B cell (primary cell): Measurements from ENCODE around the gene GSTA1. TPM values are rescaled to one million over a fixed set of nuclear protein-coding genes. Genes with fewer than 3 reads are reported as not detected.

Source experiments
- ATAC-seq: fragments of 200-7000 bp; cut with Tn5 transposase; one replicate; pipeline ENCODE4 v1.10.0; 2021; ENCODE audit warnings: low read depth, mild to moderate bottlenecking, moderate number of reproducible peaks, moderate library complexity
- CTCF ChIA-PET: fragments of 350-600 bp; sonication (Branson Sonifier 250); formaldehyde crosslinking; loops from one replicate; lab custom pipeline; 2021; ENCODE audit warnings: antibody characterized with exemption, inconsistent platforms; lab: Charles Lee
- POLR2A ChIA-PET: fragments of 350-600 bp; sonication (Branson Sonifier 250); formaldehyde crosslinking; loops from one replicate; lab custom pipeline; 2021; ENCODE audit warnings: antibody characterized with exemption; lab: Charles Lee
- DNase-seq: peaks from one replicate; pipeline ENCODE4 v3.0.0; 2013
- H2AFZ ChIP-seq: 2 replicates; pipeline ENCODE4 v1.6.1; 2012; ENCODE audit warnings: mild to moderate bottlenecking, low read depth, low read length; ENCODE audit not compliant: insufficient read depth, poor library complexity, severe bottlenecking
- H3K27ac ChIP-seq, 2 donors: 1 replicate in 1 of 2; 2 replicates in 1 of 2; pipeline ENCODE4 v1.5.1; 2012 to 2013; ENCODE audit warnings: low read length in 2 of 2, mild to moderate bottlenecking in 2 of 2, moderate library complexity in 1 of 2
- H3K27me3 ChIP-seq, 4 experiments: fragments of 200-600 bp in 1 of 4; sonication (generic) in 1 of 4; replicated peaks in 1 of 4; 1 replicate in 2 of 4; 2 replicates in 2 of 4; pipeline versions ENCODE4 v1.6.1 to v1.7.0; 2013 to 2016; ENCODE audit warnings: low read length in 3 of 4, mild to moderate bottlenecking in 2 of 4, mixed read lengths in 1 of 4, moderate library complexity in 1 of 4; ENCODE audit not compliant: insufficient read depth in 4 of 4, control insufficient read depth in 3 of 4; ENCODE audit errors: control extremely low read depth in 1 of 4
- H3K36me3 ChIP-seq, 2 experiments: replicated peaks in 1 of 2; 1 replicate in 1 of 2; 2 replicates in 1 of 2; pipeline versions ENCODE4 v1.6.1 to v1.7.1; 2013; ENCODE audit warnings: low read length in 1 of 2; ENCODE audit not compliant: insufficient read depth in 2 of 2, control insufficient read depth in 1 of 2; ENCODE audit errors: control extremely low read depth in 1 of 2, extremely low read depth in 1 of 2
- H3K4me1 ChIP-seq, 2 donors: fragments of 200-600 bp in 1 of 2; sonication (generic) in 1 of 2; 1 replicate in 1 of 2; 2 replicates in 1 of 2; pipeline versions ENCODE4 v1.5.1 to v1.6.1; 2013 to 2017; ENCODE audit warnings: low read length in 2 of 2; ENCODE audit not compliant: control insufficient read depth in 2 of 2, insufficient read depth in 2 of 2
- H3K4me2 ChIP-seq: replicated peaks from 2 replicates; pipeline ENCODE3; 2012; ENCODE audit warnings: mild to moderate bottlenecking, low read depth, low read length; ENCODE audit not compliant: poor library complexity, severe bottlenecking
- H3K4me3 ChIP-seq, 5 experiments: fragments of 200-600 bp in 1 of 5; sonication (generic) in 1 of 5; 1 replicate in 3 of 5; 2 replicates in 2 of 5; pipeline versions ENCODE4 v1.5.1 to v1.7.0; 2011 to 2016; ENCODE audit warnings: low read length in 4 of 5, mild to moderate bottlenecking in 4 of 5, low read depth in 2 of 5, control low read depth in 1 of 5, moderate library complexity in 1 of 5; ENCODE audit not compliant: insufficient read depth in 1 of 5; ENCODE audit errors: control extremely low read depth in 1 of 5, extremely low read depth in 1 of 5
- H3K79me2 ChIP-seq: fragments of 200-600 bp; sonication (generic); one replicate; pipeline ENCODE4 v1.6.0; 2016; ENCODE audit warnings: low read length; ENCODE audit not compliant: control insufficient read depth, insufficient read depth
- H3K9ac ChIP-seq: fragments of 200-600 bp; sonication (generic); 2 replicates; pipeline ENCODE4 v1.6.1; 2017; ENCODE audit warnings: mild to moderate bottlenecking, low read length, moderate library complexity
- H3K9me3 ChIP-seq, 3 donors: one replicate each; pipeline versions ENCODE4 v1.6.1 to v1.7.1; 2013; ENCODE audit warnings: low read length in 2 of 3; ENCODE audit not compliant: control insufficient read depth in 2 of 3, insufficient read depth in 1 of 3; ENCODE audit errors: control extremely low read depth in 1 of 3
- H4K20me1 ChIP-seq: 2 replicates; pipeline ENCODE4 v1.6.0; 2012; ENCODE audit warnings: mild to moderate bottlenecking, low read length; ENCODE audit not compliant: insufficient read depth, control insufficient read depth, poor library complexity, severe bottlenecking
- H3K27ac Mint-ChIP-seq: one replicate; pipeline ENCODE4 v1.8.0; 2021; ENCODE audit warnings: mixed read lengths
- H3K27me3 Mint-ChIP-seq: one replicate; pipeline ENCODE4 v1.8.0; 2021; ENCODE audit warnings: mixed read lengths
- H3K4me1 Mint-ChIP-seq: one replicate; pipeline ENCODE4 v1.8.0; 2021; ENCODE audit warnings: mixed read lengths
- H3K4me3 Mint-ChIP-seq: one replicate; pipeline ENCODE4 v1.8.0; 2021; ENCODE audit warnings: mixed read lengths
- H3K9me3 Mint-ChIP-seq: one replicate; pipeline ENCODE4 v1.8.0; 2022; ENCODE audit warnings: mixed read lengths; ENCODE audit not compliant: insufficient read depth
- CTCF ChIP-seq: fragments of 200-600 bp; IDR thresholded peaks from one replicate; pipeline ENCODE4 v1.8.0; 2022; ENCODE audit warnings: antibody characterized with exemption, mild to moderate bottlenecking
- EZH2 ChIP-seq: IDR thresholded peaks from 2 replicates; pipeline ENCODE4 v1.6.1; 2012; ENCODE audit warnings: borderline replicate concordance, low read depth, mild to moderate bottlenecking, moderate library complexity, low read length; ENCODE audit not compliant: insufficient read depth, poor library complexity, severe bottlenecking
- WGBS: methylation state at CpG from one replicate; pipeline ENCODE4 v1.1.5; 2013; ENCODE audit warnings: missing lambda C conversion rate; ENCODE audit not compliant: insufficient coverage; 5-methylcytosine and 5-hydroxymethylcytosine counted together
- intact Hi-C: fragments of 100-400 bp; cut with micrococcal nuclease; formaldehyde crosslinking; loops from one replicate; pipeline ENCODE4 v1.10.0; 2022
- polyA plus RNA-seq: library from polyadenylated mRNA; depleted of rRNA; stranded (reverse); fragments of >200 nt; gene quantifications from 2 replicates; pipeline ENCODE4 v1.2.3, GENCODE V29; 2012
- total RNA-seq, 2 donors: library from RNA; stranded (reverse); fragments of 120-200 nt in 1 of 2; gene quantifications; 1 replicate in 1 of 2; 2 replicates in 1 of 2; pipeline versions ENCODE4 v1.2.3 to v1.2.4, GENCODE V29; 2013 to 2022

The GSTA1 gene
- total and polyA plus RNA-seq, 2 donors (not counting 1 experiment from before 2014, with no cell fraction given): not detected

- CTCF ChIA-PET: no interaction called here
- no peak for ATAC-seq
- TF ChIP-seq EZH2 (no peak), CTCF (no peak)
- peaks cover 18% of the 10 kb centered on the region for H3K27me3 Mint-ChIP-seq
- intact Hi-C loops: no loop called here
- H4K20me1 ChIP-seq: no peaks in the 10 kb centered on the region
- H3K9me3 Mint-ChIP-seq: peaks cover 2% of the 10 kb centered on the region
- H3K79me2 ChIP-seq: no peaks in the 10 kb centered on the region
- H3K4me3 ChIP-seq: no peak overlapping the region
- H3K9me3 ChIP-seq: peaks cover 0 to 15% (median 0%) of the 10 kb centered on the region in 3 donors
- H2AFZ ChIP-seq: no peak overlapping the region
- H3K27ac ChIP-seq: no peak overlapping the region
- no peaks in the 10 kb centered on the region for H3K27me3 ChIP-seq
- no peaks in the 10 kb centered on the region for H3K36me3 ChIP-seq
- no peak overlapping the region for H3K27ac Mint-ChIP-seq
- no peaks in the 10 kb centered on the region for H3K4me1 Mint-ChIP-seq
- no peak overlapping the region for H3K4me3 Mint-ChIP-seq
- no CpG with 5 or more reads among the region's 3 CpGs for WGBS
- POLR2A ChIA-PET: no interaction called here
- no peak overlapping the region for H3K4me2 ChIP-seq
- no peak overlapping the region for H3K9ac ChIP-seq
- no peak for DNase-seq
- H3K4me1 ChIP-seq: no peaks in the 10 kb centered on the region
Measured at GRCh38 chr6:52788478-52788877, 15.1 kb downstream of the GSTA1 start.

GRCh38 chr6:52787917-52788316, 15.7 kb downstream of the GSTA1 start:
- H3K9me3 Mint-ChIP-seq: peaks cover 2% of the 10 kb centered on the region
- no peak overlapping the region for H3K27ac ChIP-seq
- H2AFZ ChIP-seq: no peak overlapping the region
- H3K79me2 ChIP-seq: no peaks in the 10 kb centered on the region
- CTCF ChIA-PET: interaction anchor here (1.2 kb wide), 1 partner anchor 8 kb away, joined by 4 read pairs; no protein-coding TSS in a partner anchor
- intact Hi-C loops: no loop called here
- H3K36me3 ChIP-seq: no peaks in the 10 kb centered on the region
- H3K4me1 Mint-ChIP-seq: no peaks in the 10 kb centered on the region
- peaks cover 22% of the 10 kb centered on the region for H3K27me3 Mint-ChIP-seq
- no peak overlapping the region for H3K27ac Mint-ChIP-seq
- no peak overlapping the region for H3K4me2 ChIP-seq
- TF ChIP-seq EZH2 (no peak), CTCF (no peak)
- no peaks in the 10 kb centered on the region for H4K20me1 ChIP-seq
- no peak overlapping the region for H3K9ac ChIP-seq
- H3K4me3 ChIP-seq: no peak overlapping the region
- POLR2A ChIA-PET: no interaction called here
- WGBS: no CpG with 5 or more reads among the region's 3 CpGs
- H3K4me1 ChIP-seq: no peaks in the 10 kb centered on the region
- no peak overlapping the region for H3K4me3 Mint-ChIP-seq
- no peak for DNase-seq
- no peaks in the 10 kb centered on the region for H3K27me3 ChIP-seq
- ATAC-seq: no peak
- peaks cover 0 to 12% (median 0%) of the 10 kb centered on the region in 3 donors for H3K9me3 ChIP-seq
